NCI-H748 (cell line): ENCODE data around the gene GGA1.
"Not testable (repeated sequence)": the region's sequence is repeated elsewhere in the genome, so short reads cannot be mapped to it uniquely, and the experiment has no call there.

Experiments used
- DNase-seq: peaks from one replicate; lab custom pipeline; 2025; ENCODE audit not compliant: unreplicated experiment; lab: John Stamatoyannopoulos, UW

Gene GGA1

DNA sequence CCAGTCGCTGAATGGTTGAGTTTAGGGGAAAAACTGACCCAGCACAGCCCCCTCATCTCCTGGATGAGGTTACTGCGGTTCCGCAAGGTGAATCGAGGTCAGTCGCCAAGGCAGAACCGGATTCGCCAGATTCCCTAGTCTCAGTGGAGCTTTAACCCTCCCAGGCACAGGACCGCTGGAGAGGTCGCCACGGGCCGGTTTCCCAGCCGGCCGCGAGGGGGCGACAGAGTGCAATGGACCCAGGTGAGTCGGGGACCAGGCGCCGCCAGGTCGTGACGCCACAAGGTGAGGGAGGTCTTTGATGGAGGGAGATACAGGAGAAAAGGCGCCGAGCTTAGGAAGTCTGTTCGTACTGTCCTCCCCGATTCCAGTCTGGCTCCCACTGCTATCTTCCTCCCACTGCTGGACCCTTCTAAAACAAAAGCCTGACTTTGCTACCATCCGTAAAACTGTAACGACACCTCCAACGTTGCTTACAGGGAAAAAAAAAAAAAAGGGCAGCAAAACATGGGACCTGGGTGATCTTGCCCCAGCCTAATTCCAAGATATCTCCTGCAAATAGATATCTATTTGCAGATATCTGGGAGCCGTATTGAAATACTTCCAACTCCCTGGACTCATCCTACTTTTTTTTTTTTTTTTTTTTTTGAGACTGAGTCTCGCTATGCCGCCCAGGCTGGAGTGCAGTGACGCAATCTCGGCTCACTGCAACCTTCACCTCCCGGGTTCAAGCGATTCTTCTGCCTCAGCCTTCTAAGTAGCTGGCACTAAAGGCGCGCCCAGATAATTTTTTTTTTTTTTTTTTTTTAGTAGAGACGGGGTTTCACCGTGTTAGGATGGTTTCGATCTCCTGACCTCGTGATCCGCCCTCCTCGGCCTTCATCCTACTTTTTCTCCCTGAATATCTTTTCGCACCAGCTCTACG is 1.4 kb upstream of the GGA1 start:
- DNase-seq = peak; percentile 89

DNA sequence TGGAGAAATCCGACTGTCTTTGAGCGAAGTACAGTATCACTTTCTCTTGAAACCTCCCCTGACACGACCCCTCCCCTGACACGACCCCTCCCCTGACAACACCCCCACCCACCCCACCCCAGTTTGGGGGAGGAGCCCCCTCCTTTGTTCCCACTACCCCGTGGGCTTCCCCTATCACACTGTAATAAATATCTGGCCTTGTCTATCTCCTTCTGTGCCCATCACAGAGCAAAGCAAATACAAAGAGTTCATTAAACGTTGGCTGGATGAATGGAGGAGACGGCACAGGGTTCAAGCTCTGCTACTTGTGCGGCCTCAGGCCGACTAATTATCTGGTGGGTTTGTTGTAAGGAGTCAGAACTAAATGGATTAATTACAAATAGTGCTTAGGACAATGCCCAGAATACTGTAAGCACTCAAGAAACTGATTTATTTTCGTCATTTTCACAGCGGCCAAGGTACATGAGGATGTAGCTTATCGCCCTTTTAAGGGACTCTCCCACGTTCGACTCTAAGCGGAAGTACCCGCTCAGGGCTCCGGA is 628 bp upstream of the GGA1 start:
- DNase-seq = peak; percentile 22

DNA sequence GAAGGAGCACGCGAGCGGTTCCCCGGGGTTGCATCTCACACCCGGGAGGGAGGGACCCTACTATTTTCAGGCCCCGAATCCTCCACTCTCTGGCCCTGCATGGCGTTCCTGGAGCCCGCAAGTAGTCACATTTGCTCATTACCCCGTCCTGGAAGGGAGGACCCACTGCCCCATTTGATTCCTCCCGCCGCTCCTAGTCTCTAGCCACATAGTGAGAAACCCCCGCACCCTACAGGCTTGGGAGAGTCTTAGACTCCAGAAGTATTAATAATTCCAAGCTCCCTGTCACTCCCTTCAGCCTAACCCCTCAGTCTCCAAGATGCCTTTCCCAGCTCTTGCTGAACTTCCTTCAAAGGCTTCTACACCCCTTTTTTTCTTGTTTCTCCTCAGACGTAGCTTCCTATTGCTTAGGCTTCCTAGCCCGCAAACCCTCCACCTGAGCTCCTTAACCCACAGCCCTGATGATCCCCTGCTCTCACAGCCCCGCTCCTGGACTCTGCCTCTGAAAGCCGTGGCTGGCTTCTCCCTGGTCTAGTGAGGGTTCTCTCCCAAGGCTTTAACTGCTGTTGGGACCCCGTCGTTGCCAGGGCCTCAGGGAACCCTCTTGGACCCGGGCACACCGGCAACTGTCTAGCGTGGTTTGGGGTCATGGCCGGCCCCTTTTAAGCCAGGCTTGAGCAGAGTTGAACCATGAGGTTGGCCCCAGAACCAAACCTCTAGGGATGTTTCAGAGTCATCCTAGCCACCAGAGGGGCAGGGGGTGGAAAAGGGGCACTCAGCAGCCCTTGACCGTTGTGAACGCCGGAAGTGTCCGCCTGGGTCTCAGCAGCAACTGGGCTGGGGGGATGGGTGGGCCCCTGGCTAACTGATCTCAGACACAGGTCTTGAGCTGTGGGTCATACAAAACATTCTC is 862 bp downstream of the GGA1 start:
- DNase-seq = peak; percentile 48

DNA sequence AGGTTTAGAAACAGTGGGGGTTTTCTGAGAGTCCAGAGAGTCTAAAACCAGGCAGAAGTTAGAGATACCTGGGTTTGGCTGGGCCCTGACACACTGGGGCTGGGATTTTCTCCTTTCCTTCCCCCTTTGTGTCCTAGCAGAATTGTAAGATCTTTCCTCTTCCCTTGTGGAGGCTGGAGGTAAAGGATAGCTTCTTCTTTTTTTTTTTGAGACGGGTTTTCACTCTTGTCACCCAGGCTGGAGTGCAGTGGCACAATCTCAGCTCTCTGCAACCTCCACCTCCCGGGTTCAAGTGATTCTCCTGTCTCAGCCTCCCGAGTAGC is 1.5 kb downstream of the GGA1 start:
- DNase-seq = not testable (repeated sequence)

DNA sequence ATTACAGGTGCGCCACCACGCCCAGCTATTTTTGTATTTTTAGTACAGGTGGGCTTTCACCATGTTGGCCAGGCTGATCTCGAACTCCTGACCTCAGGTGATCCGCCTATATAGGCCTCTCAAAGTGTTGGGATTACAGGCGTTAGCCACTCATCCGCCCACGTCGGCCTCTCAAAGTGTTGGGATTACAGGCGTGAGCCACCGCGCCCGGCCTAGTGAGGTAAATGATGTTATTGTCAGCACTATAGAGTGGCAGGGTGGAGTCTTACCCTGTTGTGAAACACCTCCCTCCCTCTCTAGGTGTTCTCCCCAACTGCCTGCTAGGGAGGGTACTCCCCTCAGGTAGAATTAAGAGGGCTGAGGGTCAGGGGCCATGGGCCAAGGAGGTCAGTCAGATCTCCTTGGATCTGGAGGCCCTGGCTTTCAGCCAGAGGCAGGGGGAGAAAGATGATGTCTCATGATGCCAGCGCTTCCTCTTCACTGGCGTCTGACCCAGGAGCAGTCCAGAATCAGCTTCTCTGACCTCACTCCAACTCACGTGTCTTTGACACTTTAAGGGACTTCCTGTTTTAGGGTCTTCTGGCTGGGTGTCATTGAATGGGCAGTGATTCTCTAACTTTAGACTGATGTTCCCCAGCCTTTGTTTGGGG is 2.0 kb downstream of the GGA1 start:
- no peak for DNase-seq

DNA sequence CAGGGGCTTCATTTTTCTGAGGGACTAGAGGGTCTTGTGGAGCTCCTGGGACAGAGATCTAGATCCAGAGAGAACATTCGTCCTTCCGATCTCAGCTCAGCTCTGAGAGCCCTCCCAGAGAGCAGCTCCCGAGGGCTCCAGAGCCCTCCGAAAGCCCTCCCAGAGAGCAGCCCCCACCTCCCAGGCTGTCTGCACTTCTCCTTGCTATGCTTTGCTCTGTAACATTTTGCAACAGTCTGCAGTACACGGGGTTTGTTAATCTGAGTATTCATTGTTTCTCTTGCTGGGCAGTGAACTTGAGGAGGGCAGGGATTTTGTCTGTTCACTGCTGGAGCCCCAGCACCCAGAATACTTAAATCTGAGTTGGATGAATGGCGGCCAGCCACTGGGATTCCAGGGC is 2.6 kb downstream of the GGA1 start:
- no peak for DNase-seq

DNA sequence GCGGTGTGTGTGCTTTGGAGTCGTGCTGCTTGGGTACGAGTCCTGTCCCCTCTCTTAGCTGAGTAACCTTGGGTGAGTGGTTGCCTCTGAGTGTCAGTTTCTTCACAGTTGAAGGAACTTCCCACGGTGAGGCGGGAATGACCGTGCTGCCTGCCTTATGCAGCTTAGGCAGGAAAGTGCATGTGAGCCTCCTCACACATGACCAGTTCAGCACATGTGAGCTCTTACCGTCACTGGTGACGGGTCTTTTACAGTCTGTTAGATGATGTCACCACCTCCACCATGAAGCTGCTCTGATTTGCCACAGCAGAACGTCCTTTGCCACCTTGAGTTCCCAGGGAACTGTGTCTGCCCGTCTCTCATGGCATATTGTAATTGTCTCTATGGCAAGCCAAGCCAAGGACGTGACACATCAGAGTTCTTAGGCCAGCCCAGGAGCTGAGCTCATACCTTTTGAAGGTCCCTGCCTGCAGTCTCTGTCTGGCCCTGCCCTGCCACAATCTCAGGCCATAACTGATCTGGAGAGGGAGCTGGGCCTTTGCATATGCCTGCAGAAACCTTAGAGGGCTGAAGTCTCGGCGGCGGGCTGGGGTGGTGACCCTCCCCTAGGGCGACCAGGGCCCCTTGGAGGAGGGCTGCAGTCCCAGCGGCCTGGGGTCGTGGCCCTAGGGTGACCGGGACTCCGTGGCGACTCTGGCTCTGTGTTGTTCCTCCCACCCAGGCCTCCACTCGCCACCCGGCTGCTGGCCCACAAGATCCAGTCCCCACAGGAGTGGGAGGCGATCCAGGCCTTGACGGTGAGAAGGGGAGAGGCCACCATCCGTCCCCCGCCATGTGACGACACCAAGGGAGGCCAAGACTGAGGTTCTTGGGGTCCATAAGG is 7.8 kb downstream of the GGA1 start:
- DNase-seq = no peak

DNA sequence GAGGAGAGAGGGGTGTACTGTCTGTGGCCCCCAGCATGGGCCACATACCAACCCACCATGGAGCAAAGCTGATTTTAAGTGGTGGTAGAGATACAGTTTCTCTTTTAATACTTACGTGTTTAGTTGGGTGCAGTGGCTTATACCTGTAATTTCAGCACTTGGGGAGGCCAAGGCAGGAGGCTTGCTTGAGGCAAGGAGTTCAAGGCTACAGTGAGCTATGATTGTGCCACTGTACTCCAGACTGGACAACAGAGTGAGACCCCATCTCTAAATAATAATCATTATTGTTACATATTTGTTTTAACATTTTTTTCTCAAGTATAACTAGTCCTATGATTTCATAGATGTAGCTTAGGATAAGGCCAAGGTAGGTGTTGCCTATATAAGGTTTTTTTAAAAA is 8.8 kb downstream of the GGA1 start:
- no peak for DNase-seq

DNA sequence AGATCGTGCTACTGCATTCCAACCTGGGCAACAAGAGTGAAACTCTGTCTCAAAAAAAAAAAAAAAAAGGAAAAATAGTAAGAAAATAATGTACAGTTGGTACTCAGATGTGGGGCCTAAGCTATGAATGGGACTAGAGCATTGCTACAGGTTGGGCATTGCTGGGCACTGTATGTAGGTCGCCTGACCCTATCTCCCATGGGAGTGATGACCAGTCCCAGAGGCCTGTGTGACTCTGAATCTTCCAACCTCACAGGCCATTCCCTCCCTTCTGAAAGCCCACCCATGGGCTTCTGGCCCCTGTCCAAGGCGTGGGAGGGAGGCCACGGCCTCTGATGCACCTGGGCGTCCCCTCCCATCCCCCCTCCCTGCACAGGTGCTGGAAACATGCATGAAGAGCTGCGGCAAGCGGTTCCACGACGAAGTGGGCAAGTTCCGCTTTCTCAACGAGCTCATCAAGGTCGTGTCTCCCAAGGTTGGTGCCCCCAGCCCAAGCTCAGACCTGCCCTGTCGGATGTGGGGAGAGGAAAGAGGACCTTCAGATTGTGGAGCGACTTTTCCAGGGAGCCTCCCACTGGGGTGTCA is 9.5 kb downstream of the GGA1 start:
- no peak for DNase-seq

DNA sequence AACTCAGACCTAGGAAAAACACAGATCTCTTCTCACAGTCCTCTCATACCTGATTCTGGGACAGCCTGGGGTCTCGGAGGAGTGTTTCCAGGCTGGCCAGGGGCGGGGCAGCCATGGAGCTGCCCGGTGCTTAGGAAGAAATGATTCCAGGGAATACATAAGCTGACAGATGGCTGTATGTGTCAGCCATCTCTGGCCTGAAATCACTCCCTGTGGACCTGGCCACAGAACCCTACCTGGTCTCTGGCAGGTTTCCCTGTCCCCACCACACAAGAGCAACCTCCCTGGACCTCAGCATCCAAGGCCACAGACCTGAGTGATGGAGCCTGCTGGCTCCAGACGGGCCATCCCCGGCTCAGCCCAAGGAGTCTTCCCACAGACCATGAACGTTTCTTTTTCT is 10.0 kb downstream of the GGA1 start:
- no peak for DNase-seq

DNA sequence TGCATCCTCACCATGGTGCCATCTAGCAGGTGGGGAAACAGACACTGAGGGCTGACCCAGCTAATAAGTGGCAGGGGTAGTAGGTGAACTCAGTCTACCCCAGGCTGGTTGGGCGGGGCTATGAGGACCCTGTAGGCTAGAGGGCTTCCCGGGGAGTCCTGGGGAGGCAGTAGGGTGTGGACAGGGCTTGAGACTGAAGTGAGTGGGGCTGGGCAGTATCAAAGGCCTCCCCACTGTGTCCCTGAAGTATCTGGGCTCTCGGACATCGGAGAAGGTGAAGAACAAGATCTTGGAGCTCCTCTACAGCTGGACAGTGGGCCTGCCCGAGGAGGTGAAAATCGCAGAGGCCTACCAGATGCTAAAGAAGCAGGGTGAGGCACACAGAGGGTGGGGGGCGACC is 11.4 kb downstream of the GGA1 start:
- no peak for DNase-seq

DNA sequence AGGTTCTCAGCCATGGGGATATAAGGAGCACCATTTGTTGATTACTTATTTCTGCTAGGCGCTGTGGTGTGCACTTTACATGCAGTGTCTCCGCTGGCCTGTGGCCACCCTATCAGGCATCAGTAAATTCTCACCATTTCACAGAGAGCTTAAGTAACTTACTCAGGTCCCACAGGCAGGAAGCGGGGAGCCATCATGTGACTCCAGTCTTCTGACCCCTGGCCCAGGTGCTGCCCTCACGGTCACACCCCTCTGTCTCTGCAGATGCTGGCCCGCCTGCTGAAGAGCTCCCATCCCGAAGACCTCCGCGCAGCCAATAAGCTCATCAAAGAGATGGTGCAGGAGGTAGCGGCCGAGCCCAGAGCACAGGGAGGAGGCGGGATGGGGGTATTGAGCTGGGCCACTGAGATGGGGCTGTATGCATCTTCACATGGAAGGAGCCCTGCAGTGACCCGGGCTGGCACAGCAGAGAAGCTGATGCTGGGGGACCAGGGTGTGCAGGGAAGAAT is 12.8 kb downstream of the GGA1 start:
- DNase-seq = no peak

DNA sequence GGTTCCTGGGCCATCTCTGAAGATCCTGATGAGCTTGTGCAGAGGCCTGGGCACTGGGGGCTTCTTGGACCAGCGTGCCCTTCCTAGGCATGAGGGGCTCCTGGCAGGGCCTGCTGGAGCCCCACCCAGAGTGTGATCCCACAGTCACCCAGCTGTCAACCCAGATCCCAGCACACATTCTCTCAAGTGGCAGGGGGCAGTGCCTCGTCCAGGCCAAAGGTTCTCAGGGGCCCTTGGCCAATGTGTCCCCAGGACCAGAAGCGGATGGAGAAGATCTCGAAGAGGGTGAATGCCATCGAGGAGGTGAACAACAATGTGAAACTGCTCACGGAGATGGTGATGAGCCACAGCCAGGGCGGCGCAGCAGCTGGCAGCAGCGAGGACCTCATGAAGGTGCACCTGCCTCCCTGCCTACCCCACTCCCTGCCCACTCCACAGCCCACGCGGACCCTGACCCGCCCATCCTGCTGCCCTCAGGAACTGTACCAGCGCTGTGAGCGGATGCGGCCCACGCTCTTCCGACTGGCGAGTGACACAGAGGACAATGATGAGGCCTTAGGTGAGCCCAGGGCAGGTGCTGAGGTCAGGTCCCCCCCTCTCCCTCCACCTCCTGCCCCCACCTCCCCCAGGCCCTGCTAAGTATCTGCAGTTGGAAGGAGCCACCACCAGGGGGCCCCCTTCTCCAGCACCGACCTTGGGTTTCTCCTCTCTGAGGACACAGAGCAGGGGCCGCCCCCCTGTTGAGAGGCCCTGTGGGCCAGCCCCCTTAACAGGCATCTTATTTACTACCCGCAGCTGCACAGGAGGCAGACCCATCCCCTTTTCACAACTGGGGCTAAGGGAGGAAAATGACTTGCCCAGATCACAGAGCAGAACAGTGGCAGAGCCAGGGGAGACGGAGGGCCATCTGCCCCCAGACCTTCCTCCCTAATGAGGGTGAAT is 14.7 kb downstream of the GGA1 start:
- peak; percentile 29 for DNase-seq

DNA sequence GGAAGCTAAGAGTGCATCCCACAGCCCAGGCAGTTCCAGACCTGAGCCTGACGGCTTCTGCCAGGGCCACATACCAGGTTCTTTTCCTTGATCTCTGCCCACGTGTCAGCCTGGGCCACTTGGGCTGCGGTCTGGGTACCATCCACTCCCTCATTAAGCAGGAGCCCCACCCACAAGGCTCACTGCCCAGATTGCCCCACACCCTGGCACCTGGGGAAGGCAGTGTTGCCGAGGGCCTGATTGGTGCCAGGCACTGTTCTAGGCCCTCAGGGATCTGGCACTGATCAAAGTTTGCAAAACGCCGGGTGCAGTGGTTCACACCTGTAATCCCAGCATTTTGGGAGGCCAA is 15.4 kb downstream of the GGA1 start:
- DNase-seq = no peak

DNA sequence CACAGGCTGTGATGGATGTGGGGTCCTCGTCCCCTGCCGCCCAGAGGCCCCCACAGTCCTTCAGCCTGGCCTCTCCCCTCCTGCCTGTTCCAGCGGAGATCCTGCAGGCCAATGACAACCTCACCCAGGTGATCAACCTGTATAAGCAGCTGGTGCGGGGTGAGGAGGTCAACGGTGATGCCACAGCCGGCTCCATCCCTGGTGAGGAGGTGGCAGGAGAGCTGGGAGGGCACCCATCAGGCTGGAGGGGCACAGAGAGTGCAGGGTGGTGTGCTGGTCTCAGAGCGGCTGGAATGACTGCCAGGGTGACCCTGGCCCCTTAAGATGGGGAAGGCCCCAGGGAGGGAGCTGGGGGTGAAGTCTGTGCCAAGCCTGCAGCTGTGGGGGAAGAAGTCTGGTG is 16.2 kb downstream of the GGA1 start:
- no peak for DNase-seq

DNA sequence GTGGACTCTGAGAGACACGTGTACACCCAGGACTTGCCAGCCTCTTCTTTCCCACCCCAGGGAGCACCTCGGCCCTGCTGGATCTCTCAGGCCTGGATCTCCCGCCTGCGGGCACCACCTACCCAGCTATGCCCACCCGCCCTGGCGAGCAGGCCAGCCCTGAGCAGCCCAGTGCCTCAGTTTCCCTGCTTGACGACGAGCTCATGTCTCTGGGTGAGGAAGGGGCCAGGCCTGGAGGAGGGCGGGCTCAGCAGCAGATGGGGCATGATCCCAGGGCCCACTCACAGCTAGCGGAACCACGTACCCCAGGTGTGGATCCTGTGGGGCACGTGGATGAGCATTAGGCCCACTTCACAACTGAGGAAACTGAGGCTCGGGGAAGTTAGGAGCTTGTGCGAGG is 17.1 kb downstream of the GGA1 start:
- DNase-seq = no peak

DNA sequence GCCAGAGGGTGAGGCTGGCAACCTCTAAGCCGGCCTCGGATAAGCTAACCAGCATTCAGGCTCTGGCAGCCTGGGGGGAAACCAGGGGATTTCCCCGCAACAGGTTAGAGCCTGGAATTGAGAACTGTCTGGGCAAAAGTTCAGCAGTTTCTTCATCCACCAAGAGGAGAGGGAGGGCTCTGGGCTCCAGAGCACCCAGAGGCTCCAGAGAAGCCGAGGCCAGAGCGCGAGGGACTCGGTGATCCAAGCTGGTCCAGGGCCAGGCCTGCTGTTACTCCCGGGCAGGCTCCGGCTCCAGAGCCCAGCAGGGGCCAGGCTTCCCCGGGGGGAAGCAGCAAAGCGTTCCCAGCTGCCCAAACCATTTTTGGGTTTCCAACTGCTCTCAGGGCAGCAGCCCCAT is 17.5 kb downstream of the GGA1 start:
- DNase-seq = no peak

DNA sequence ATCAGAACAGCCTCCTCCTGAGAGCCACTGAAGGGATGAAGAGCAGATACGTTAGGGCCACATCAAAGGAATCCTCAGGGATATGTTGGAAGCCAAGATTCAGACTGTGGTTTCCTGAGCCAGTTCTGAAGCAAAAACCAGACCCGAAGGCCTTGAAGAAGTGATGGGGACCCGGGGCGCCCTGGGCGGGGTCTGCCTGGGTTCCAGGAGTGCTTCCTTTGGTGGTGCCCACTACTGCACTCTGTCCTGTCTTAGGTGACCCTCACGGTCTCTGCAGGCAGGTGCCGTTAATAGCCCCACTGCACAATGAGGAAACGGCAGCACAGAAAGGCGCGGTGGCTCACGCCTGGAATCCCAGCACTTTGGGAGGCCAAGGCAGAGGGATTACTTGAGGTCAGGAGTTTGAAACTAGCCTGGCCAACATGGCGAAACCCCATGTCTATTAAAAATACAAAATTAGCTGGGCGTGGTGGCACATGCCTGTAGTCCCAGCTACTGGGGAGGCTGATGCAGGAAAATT is 18.0 kb downstream of the GGA1 start:
- no peak for DNase-seq

DNA sequence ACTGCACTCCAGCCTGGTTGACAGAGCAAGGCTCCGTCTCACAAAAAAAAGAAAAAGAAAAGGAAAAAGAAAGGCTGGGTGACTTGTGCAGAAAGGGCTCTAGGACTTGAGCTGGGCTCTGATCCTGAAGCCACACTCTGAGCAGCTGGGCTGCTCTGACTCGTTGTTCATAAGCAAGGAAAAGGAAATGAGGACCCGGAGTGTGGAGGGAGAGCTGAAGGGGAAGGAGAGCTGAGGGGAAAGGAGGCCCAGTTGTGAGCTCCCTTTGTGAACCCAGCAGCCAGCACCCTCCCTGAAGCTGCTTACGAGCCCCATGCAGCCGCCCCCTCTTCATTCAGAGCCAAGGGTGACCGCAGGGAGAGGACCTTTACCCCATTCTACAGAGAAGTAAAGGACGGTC is 18.5 kb downstream of the GGA1 start:
- no peak for DNase-seq
